Gastroesophageal sphincter (tissue), 3 donors: ENCODE measurements around the gene TNN.

Experiments
- POLR2A ChIP-seq, 2 donors: fragments of 450-650 bp; IDR thresholded peaks; one replicate each; pipeline ENCODE4 v1.6.1; 2017; ENCODE audit warnings: antibody characterized with exemption in 2 of 2, mild to moderate bottlenecking in 2 of 2, moderate library complexity in 1 of 2
- TF ChIP-seq, protein P1 (sequence below), 4 experiments: fragments of 200-600 bp in 2 of 4; fragments of 450-650 bp in 2 of 4; sonication (generic) in 1 of 4; IDR thresholded peaks; one replicate each; pipeline ENCODE4 v1.5.1; 2017 to 2019; ENCODE audit warnings: antibody characterized with exemption in 4 of 4, mild to moderate bottlenecking in 2 of 4, moderate library complexity in 2 of 4

- TF ChIP-seq, protein P1, sequence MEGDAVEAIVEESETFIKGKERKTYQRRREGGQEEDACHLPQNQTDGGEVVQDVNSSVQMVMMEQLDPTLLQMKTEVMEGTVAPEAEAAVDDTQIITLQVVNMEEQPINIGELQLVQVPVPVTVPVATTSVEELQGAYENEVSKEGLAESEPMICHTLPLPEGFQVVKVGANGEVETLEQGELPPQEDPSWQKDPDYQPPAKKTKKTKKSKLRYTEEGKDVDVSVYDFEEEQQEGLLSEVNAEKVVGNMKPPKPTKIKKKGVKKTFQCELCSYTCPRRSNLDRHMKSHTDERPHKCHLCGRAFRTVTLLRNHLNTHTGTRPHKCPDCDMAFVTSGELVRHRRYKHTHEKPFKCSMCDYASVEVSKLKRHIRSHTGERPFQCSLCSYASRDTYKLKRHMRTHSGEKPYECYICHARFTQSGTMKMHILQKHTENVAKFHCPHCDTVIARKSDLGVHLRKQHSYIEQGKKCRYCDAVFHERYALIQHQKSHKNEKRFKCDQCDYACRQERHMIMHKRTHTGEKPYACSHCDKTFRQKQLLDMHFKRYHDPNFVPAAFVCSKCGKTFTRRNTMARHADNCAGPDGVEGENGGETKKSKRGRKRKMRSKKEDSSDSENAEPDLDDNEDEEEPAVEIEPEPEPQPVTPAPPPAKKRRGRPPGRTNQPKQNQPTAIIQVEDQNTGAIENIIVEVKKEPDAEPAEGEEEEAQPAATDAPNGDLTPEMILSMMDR (IDR thresholded peaks at IDR 0.05) = no peak
- TF ChIP-seq POLR2A (IDR thresholded peaks at IDR 0.05) = no peak
Measured at GRCh38 chr1:175042650-175043049, 25.0 kb upstream of the TNN start.
